Activated CD4-positive, alpha-beta T cell treated with anti-CD3 and anti-CD28 coated beads, Interleukin-10, Interleukin-2, amounts not matched to agents 100 ng/mL and 50 ng/mL, durations not matched to agents 16 hours and 8 hours (primary cell): ENCODE data around the gene CRY2.
A peak's percentile ranks its signal among the peaks of the same experiment; 100 is the strongest.

Experiments
- DNase-seq: peaks from one replicate; pipeline ENCODE4 v3.0.0-alpha.2; 2020

The CRY2 gene

DNA sequence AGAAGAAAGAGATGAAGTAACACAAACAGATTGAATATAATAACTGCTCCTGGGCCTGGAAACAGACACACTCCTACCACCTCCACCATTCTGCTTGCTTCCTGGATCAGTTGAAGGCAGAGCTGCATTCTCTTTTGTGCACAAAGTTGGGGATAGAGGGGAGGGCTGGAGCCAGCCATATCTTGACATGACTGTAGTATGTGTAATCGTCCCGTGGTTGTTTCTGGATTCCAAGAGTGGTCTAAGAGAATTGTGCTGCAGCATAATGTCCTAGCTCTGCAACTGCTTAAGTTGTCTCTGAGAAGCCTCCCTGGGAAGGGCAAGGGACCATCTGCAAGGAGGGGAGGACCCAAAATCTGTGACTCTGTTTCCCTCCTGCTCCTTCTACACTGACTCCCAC lies 3.2 kb downstream of the CRY2 start:
- DNase-seq = no peak

DNA sequence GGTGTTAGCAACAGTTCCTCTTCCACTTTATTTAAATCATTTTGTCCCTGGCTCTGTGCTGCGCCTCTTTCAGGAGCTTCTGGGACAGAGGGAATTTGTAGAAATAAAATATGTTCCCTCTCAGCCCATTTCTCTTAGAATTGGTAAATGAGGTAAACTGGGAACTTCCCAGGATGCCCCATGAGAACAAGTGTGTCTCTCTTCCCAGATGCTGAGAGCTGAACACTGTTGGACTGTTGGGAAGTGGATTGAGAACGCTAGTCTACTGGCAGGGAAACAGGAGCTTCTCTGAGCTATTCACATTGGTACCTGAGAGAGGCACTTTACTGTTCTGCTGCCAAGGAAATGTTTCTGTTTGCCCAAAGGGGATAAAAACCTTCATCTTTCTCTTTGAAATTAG lies 4.0 kb downstream of the CRY2 start:
- no peak for DNase-seq

DNA sequence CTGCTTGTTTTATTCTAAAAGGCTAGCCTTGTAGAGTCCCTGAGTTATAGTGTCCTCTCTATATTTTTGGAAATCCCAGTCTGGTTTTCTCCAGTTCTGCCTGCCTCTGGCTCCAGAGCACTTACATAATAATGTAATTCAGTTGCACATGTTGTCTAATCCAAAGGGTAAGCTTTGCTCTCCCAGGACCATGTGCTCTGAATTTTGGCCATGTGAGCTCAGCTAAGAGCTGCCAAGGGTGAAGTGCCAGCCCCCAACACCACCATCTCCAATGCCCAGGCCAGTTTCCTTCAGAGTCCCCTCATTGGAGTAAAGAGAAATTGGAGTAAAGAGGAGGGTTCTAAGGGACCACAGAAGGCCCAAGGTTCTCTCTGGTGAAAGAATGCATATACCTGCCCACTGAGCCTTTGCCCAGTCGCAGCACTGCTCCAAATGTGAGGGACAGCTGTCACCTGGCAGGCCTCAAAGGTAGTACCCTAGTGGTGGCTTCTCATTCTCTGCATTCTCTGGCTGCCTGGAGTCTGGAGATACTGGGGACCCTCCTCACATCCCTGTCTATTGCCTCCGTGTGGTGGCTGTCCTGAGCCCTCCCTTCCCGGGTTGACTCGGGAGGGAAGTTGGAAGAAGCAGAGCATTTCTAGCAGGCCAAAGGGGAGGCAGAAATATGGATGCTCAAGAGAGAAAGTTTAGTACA lies 4.9 kb downstream of the CRY2 start:
- DNase-seq = no peak

DNA sequence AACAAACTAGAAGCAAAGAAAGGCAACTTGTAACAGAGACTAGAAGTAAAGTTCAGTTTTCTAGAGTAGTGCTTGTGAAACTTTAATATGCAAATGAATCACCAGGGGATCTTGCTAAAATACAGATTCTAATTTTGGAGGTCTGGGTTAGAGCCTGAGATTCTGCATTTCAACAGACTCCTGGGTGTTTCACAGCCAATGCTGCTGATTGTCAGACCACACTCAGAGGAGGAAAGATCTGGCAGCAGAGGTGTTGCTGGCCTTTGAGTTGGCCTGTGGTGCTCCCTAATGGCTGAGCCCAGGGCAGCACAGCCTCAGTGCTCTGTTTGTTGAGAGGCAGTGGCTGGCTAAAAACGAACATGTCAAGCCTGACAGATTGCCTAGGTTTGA lies 5.4 kb downstream of the CRY2 start:
- no peak for DNase-seq

DNA sequence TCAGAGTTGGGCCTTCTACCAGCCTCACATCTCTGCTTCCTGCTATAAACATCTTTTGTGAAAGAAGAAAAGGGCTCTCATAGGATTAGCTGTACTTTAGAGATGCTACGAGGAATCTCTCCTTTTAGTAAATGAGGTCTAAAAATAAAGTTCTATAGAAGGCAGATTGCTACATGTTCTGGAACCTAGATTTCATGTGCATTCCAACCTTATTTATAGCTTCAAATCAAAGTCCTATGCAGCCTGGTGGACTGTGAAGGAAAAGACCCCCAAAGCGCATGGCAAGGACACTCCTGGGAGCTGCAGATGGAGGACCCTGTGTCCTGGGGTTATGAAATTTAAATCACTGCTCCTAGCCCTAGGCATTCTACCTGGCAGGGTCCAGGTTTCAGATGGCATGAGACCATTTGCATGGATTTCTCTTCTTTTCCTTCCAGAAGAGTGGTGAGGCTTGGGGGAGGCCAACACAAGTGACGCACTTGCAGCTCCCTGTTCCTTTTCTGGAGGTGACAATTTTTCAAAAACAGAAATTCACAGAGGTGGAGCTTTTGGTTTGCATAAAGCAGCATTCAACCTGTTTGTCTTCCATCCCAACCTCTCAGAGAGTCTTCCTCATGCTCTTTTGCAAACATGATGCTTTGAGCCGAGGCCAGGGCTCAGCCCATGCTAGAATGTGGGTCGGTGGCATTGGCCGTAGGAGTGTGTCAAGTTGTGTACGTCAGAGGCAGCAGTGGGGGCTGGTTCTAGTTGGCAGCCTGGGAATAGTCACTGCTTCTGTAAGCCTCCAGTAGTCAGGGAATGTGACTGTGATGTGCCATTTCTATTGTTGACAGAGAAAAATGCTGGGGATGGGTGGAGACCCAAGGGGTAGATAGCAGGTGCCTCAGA lies 6.3 kb downstream of the CRY2 start:
- DNase-seq = no peak

DNA sequence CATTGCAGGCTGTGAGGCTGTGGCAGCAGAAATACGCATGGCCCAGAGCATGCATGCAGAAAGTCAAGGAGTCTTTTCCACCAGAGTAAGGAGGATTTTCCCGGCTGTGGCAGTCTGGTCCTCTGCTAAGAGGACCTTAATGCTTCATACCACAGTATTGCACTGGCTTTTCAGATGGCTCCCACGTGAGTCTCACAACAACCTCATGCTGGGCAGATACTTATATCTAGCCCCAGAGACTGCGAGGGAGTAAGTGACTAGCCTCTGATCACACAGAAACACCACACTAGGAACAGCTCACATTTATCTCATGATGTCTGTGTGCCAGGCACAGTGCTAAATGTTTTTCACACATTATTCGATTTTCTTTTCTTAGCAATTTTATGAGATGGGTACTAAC lies 8.0 kb downstream of the CRY2 start:
- no peak for DNase-seq

DNA sequence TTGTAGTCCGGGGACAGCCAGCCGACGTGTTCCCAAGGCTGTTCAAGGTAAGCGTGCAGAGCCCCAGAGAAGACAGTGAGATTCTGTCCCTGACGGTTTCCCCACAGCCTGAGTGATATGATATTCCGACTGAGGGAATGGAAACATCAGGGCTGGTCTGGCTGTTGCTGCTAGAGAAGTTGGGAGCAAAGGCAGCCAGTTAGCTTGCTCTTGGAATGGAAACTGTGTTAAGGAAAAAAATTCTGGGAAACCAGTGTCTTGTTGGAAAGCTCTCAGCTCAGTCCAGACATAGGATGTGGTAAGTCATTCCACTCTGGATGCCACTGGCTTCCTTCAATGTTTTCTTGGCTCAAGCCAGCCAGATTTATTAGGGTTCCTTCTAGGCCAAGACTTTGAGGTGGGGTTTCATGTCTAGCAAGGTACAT lies 8.8 kb downstream of the CRY2 start:
- no peak for DNase-seq

DNA sequence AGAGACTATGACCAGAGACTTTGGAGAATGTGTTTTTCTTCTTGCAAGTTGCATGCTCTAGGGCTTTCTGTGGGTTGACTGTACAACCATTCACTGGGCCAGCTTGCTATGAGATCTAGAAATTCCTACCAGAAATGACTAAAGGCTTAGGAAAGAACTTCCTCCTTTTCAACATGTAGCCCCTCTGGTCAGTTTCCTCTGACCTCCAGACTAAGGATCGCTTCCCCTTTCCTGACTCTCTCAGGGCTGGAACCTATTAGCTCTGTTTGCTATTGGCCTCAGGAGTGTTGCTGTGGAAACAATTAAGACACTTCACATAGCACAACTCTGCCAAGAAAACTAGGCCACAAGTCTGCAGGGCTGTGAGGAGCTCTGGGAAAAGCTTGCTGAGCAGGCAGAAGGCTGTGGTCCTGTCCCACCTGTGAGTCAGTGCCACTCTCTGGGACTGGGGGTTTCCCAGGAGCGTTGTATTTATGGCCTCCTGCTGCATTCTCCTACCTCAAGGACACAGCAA lies 10.7 kb downstream of the CRY2 start:
- DNase-seq = no peak

DNA sequence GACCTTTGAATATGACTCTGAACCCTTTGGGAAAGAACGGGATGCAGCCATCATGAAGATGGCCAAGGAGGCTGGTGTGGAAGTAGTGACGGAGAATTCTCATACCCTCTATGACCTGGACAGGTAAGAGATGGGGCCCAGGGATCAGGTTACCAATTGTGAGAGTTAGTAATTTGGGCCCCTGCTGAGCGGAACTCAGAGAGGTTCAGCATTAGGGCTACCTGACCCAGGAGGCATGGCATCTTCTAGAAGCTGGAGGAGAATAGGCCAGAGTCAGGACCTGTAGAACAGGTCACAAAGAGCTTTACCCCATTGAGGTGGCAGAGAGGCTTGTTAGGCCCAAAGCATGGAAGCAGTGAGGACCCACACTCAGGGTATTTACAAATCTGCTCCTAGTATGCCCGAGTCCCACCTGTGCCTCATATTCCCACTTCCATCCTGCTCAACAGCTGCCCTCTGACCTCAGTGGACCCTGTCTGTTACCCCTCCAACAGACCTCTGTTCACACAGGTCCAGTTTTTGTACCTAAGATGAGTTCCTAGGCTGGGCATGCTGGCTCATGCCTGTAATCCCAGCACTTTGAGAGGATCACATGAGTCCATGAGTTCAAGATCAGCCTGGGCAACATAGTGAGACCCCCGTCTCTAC lies 11.6 kb downstream of the CRY2 start:
- no peak for DNase-seq

DNA sequence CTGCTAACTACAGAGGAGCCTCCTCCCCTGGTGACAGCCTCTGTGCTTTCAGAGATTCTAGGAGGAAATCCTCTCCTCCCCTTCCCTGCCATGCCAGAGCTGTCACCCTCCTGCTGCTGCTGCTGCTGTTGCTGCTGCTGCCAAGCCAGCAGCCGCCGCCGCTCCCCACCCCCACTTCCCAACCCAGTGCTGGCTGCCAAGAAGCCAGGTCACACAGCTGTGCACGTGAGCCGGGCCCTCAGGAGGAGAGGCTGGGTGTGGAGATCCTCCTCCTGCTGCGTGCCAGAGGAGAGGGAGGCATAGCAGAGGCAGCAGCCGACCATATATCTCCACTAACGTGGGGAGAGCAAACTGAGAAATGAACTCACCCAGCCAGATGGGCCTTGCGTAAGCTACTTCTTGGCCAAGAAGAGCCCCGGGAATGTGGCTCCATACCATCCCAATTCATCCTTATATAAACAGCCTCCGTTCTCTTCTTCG lies 12.4 kb downstream of the CRY2 start:
- DNase-seq = no peak

DNA sequence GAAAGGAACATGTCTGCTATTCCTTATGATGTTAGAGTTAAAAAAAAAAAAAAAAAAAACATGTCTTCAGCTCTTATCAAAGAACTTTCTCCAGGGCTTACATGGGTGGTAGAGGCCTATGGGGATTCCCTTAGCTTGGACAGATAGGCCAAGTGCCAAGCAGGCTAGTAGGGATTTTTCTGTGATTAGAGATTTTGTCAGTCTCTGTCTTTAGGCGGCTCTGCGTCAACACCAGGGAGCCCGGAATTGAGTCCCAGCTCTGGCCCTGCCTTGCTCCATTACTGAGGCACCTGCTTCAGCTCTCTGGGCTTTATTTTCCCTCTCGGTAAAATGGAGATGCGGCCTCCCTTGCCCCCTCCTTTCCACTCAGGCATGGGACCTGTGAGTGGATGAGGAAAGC lies 13.1 kb downstream of the CRY2 start:
- no peak for DNase-seq

DNA sequence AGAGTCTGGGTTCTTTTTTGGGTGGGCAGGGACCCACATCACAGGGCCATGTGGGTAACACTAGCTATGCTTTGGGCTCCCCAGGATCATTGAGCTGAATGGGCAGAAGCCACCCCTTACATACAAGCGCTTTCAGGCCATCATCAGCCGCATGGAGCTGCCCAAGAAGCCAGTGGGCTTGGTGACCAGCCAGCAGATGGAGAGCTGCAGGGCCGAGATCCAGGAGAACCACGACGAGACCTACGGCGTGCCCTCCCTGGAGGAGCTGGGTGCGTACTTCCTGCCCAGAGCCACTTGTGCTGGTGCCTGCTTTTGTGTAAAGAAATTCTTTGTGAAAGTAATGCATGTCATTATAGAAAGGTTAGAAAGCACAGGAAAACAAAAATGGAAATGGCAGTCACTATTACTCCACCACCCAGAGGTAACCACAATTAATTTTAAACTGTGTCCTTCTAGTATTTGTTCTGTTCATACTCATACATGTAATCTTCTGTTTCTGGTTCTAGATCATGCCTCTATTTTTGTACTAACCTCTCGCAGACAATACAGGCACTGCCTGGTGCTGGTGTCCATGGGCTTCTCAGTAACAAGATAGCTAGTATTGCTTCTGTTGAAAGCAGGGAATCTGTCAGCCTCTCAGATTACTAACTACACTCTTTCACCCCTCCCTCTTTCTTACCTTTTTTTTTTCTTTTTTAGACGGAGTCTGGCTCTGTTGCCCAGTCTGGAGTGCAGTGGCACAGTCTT lies 13.7 kb downstream of the CRY2 start:
- no peak for DNase-seq

DNA sequence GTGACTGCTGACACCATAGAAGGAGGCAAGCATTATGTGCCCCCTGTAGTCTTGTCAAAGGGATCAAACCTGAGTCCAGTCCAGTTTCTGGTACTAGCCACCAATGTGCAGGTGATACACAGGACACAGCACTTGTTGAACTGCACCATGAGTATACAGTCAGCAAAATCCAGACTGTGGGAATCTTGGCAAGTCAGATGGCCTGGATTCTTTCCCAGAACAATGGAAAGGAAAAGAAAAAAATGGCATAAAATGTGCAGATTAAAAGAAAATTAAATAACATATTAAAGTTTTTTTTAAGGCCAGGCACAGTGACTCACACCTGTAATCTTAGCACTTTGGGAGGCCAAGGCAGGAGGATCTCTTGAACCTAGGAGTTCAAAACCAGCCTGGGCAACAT lies 16.8 kb downstream of the CRY2 start:
- no peak for DNase-seq

DNA sequence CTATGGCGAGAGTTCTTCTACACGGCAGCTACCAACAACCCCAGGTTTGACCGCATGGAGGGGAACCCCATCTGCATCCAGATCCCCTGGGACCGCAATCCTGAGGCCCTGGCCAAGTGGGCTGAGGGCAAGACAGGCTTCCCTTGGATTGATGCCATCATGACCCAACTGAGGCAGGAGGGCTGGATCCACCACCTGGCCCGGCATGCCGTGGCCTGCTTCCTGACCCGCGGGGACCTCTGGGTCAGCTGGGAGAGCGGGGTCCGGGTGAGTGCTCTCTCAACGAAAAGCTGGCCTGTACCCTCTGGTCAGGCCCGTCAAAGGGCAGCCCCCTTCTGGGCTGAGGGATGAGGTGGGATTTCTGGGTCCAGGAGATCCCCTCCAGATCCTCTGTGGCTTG lies 22.3 kb downstream of the CRY2 start:
- DNase-seq = no peak

DNA sequence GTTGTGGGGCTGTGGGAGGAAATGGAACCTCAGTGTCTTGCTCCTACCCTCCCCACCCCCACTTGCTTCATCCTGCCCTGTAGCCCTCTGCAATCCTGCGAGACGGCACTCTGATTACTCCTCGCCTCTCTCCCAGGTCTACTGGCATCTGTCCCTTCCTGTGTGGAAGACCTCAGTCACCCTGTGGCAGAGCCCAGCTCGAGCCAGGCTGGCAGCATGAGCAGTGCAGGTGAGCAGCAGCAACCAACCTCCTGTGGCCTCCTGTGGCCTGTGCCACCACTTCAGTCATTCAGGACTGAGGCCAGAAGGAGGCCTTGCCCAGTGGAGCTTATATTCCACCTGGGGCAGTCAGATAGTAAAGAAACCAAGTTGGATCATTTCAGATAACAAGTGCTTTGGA lies 23.4 kb downstream of the CRY2 start:
- no peak for DNase-seq

DNA sequence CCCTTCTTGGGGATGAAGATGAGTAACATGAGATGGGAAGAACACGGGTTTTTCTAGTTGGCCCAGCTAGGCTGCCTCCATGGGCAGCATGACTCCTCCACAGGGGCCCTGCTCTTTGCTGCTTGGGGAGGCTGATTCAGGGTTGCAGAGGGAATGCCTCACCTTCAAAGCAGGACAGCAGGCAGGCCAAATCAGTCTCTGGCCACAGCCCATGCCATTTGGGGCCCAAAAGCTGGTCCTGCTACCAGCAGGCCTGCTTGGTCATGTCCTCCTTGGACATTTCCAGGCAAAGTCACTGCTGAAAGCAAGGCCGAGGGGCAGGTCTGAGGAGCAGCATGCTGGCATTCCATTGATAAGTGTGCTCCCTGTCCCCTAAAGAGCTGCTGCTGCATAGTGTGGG lies 24.4 kb downstream of the CRY2 start:
- DNase-seq = no peak

DNA sequence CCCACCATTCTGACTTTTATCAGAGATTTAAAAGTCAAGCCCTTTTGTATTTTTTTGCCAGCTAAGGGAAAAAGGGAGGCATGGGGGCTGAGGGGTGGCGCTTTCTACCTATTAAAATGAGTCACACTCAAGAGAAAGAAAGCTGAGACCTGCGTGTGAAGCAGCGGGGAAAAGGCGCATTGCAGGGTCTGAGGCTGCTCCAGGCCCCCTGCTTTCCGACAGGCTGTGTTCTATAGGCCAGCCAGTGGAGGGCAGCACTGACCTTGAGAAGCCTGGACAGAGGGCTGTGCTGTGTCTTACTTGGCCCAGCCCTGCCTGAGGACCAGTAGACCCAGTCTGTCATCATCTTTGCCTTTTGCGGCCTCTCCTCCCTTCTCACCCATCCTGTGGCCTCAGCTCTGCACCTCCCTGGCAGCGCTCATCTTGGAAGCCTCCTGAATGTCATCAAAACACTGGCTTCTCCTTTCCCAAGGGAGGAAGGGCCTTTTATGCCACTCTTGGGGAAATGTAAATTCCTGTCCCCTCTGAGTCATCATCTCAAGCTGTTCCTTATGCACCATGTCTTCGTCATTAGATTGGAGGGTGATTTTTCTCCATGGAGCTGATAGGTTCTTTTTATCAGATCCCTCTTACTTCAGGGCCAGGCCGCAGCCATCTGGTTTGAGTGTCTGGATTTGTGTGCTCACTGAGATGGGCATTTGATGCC lies 25.5 kb downstream of the CRY2 start:
- DNase-seq = peak; percentile 39

DNA sequence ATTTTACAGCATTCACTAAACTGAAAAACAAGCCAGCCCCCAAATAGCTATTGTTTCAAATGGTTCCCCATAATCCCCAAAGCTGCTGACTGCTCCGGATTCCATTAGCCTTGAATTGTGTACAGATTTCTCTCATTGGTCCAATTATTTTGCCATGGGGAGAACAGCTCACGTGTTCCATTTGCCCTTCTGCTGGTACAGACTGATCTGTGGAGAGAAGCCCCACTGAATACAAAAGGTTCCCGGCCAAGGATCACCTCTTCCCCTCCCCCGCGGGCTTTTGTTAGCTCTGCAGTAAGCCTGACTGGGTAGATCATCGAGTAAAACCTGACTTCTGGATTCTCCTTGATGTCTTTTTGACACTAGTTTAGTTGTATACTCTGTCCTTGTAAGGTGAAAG lies 29.1 kb downstream of the CRY2 start:
- no peak for DNase-seq

DNA sequence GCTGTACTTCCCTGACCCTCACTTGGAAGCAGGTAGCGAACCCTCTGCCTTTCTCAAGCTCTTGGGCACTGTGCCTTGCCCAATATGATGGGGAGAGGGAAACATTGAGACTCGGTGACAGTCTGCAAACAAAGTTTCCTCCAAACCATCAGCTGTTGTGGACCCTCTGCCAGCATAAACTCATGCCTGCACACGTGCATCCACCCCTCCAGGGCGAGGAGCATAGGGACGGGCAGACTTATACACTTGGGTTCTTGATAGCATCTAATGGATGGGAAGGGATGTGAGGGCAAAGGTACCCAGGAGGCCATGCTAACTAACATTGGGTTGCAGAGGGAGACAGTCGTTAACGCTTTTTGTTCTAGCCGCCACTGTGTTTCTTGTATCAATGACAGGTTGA lies 29.9 kb downstream of the CRY2 start:
- no peak for DNase-seq

DNA sequence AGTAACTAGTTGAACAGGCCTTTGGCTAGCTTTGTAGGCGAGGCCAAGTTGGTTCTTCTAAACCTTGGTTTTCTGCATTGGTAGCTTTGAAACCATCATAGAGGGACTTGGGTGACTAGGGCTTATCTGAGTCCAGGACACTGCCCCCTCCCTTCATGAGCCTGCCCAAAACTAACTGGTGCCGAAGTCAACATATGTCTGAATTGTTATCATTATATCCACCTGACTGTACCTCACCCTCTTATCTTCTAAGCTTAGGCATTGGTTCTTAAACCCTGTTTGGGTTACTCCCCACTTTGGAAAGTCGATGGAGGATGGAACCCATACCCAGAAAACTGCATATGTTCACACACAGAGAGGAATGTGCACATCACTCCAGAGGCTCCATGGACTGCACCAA lies 30.6 kb downstream of the CRY2 start:
- no peak for DNase-seq

DNA sequence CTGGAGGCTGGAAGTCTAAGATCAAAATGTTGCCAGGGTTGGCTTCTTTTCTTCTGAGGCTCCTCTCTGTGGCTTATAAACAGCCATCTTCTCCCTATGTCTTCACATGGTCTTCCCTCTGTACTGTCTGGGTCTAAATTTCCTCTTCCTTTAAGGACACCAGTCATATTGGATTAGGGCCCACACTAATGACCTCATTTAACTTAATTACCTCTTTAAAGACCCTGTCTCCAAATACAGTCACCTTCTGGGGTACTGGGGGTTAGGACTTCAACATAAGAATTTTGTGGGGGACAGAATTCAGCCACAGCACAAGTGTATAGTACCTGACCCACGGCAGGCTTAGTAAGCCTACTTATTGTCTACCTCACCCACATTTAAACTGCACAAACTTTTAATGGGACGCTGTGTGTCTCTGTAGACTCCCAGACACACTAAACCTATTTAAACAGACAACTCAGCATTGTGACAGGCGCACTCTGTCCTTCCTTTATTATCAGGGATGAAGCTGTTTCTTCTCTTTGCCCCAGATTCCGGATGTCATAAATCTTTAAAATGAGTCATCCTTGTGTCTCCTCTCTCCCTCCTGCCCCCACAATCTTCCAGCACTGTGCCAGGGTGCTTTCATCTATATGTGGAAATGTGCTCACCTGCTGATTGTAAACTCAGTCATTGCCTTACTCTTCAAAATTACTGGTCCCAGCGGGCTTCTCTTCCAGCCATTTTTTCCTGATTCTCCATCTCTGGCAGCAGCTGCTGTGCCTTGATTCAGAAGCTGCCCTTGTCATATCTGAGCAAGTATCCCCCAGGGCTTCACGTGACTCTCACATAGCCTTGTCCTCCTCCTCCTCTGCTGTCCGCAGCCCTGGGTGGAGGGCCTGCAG lies 32.8 kb downstream of the CRY2 start:
- DNase-seq = no peak
